Measurements from ENCODE around the gene FAM9A.
"Not testable (repeated sequence)": the region's sequence is repeated elsewhere in the genome, so short reads cannot be mapped to it uniquely, and the experiment has no call there.

FAM9A gene

DNA sequence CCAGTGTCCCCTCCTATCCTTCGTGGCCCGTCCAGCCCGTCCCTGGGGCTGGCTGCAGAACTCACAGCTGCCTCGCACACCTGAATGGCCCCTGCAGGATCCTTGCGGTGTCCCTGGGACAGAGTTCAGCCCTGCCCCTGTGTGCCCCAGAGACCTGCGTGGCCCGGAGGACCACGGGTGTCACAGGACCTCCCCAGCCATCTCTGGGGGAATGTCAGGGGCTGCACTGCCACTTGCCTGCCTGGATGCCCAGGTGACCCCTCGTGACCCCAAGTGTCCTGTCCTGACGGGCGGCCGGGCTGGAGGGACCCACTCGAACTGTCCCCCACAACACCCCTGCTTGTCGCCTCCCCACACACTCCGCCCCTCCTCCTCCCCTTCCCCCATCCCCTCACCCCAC, 832 bp downstream of the FAM9A start:
- not testable (repeated sequence) for DNase-seq

DNA sequence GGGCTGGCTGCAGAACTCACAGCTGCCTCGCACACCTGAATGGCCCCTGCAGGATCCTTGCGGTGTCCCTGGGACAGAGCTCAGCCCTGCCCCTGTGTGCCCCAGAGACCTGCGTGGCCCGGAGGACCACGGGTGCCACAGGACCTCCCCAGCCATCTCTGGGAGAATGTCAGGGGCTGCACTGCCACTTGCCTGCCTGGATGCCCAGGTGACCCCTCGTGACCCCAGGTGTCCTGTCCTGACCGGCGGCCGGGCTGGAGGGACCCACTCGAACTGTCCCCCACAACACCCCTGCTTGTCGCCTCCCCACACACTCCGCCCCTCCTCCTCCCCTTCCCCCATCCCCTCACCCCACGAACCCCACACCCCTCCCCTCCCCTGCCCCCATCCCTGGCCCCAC, 1.9 kb downstream of the FAM9A start:
- DNase-seq: not testable (repeated sequence)

DNA sequence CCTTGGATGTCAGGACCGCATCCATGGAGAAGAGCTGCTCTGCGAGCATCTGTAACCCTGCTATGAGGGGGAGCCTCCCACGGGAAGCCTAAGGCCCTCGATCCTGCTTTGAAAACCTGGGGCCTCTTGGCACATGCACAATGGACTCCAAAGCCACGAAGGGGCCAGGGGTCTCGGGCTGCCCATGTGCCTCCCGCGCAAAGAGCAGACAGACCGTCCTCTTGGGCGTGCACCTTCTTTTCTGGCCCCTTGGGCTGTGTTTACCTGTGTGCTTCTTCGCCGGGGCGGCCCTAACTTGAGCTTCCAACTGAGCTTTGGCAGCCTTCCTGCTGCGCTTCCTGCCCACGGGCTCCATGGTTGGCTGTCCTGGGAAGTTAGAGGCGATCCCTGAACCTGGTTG, 2.5 kb downstream of the FAM9A start:
- not testable (repeated sequence) for DNase-seq

DNA sequence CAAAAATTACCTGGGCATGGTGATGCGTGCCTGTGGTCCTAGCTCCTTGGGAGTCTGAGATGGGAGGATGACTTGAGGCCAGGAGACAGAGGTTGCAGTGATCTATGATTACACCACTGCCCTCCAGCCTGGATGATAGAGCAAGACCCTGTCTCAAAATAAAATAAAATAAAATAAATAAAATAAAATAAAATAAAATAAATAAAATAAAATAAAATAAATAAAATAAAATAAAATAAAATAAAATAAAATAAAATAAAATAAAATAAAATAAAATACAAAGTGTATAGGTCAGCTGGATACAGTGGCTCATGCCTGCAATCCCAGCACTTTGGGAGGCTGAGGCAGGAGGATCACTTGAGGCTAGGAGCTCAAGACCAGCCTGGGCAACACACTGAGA, 14.1 kb downstream of the FAM9A start:
- not testable (repeated sequence) for DNase-seq

DNA sequence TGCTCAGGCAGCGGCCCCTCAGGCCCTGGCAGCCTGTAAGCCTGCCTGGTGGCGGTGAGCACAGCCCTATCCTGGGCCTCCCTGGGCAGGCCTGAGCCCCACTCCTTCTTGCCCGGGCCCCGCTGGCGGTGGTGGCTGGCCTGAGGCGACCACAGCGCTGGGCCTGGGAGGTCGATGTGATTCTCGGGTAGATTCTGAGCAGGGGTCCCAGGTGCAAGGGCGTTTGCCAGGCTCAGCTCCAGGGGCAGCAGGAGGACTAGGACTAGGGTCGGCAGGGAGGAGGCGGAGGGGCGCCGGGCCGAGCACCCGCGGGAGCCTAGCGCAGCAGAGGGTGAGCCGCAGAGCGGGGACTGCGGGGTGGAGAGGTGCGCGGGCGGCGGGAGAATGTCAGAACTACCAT, 17.0 kb downstream of the FAM9A start:
- no peak for DNase-seq

DNA sequence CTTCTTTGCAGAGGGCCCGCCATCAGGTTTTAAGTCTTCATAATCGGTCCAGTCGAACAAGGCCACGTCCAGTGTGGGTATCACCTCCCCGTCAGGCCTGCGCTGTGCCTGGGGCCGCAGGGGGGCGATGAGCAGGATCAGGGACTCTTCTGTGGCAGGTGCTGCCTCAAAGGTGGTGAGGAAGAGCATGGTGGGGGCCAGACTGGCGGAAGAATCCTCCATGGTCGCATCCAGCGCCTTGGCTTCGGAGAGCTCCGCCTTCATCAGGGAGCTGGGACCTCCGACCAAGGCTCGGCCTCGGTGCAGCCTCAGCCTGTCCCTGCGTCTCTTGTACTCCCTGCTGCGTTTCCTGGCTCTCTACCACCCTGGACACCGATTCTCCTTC, 17.5 kb downstream of the FAM9A start:
- DNase-seq: no peak

DNA sequence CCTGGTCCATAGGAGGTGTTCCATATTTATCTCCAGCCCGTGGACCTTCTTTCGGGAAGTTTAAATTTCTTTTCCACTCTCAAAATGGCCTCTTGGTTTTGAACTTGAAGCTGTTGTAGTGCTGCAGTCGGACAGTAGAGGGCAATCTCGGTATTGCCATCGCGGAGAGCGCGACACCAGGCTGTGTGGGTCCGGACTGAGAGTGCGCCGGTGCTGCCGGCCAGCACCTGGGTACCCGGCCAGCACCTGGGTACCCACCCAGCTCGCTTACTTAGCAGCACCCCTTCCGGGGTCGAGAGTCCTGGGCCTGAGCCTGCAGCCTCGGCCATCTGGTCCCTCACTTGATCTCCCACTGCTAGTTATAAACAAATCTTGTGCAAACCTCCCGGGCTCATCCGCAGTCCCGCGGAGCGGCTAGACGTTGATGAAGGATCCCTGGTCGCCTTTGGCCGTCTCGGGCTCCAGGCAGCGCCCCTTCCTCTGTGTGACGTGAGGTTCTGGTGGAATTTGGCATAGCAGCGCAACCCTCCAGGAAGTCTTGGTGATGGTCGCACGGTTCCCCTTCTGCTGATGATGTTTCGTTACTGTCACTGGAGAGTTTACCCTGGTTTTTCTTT, 18.0 kb downstream of the FAM9A start:
- peak; percentile 6 for DNase-seq

DNA sequence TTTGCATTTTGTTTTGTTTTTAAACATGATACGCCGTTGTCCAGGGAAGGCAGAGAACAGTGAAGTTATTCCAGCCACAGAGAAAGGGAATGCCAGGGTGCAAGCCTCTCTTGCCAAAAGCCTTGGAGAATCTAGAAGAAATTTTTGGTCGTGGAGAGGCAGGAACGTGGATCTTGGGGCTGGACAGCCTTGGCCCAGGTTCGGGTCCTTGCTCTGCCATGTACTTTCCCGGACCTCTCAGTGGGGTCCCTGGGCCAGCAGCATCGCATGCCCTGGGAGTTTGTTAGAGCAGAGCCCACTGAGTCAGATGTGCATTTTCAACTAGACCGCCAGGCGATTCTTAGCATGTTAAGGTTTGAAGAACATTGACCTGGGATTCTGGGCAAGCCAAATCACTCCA, 18.6 kb downstream of the FAM9A start:
- no peak for DNase-seq

DNA sequence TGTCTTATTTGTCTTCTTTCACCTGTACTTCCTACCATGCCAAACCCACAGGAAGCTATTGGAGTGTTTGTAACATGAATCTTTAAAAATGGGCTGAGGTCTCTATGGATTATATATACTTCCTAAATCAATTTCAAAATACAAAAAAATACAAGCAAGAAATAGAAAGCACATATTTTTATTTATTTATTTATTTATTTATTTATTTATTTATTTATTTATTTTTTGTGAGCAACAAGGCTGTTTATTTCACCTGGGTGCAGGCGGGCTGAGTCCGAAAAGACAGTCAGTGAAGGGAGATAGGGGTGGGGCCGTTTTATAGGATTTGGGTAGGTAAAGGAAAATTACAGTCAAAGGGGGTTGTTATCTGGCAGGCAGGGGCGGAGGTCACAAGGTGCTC, 19.3 kb downstream of the FAM9A start:
- DNase-seq: not testable (repeated sequence)

DNA sequence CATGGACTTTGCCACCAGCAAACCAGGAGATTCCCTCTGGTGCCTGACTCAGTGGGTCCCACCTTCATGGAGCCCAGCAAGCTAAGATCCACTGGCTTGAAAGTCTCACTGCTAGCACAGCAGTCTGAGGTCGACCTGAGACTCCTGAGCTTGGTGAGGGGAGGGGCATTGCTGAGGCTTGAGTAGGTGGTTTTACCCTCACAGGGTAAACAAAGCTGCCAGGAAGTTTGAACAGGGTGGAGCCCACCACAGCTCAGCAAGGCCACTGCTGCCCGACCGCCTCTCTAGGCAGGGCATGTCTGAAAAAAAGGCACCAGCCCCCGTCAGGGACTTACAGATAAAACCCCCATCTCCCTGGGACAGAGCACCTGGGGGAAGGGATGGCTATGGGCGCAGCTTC, 28.1 kb downstream of the FAM9A start:
- no peak for DNase-seq

DNA sequence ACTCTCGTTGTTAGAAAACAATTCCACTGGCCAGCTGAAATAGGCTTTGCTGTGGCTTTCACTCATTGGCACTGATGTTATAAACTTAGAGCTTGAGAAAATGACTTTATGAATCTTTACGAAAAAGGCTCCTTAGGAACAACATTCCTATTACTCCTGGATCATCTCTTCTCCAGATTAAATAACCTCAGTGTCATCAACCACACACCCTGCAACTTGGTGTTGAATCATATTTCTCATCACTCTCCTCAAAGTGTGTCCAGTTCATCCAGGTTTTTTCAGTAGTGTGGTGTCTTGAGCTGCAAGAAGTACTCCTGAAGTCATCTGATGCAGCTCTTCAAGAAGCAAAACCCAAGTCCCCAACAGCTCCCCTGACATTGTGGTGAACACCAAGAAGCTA, 41.2 kb downstream of the FAM9A start:
- peak; percentile 12 for DNase-seq

DNA sequence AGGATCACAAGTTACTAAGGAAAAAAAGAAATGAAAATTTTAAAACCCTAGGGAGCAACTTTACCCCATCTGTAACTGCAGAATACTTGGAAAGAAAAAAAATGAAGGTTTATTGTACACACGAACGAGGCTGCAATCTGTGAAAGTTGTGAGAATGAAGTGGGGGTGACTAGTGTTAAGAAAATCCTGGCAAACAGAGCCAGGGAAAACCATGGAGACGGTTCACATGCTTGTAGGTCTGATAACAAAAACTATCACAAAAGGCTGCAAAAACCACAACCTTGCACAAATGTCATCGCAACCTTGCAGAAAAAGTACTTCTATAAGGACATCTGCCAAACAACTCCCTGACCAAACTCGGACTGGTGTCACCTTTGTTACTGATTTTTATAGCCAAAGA, 42.5 kb downstream of the FAM9A start:
- DNase-seq: peak; percentile 27

DNA sequence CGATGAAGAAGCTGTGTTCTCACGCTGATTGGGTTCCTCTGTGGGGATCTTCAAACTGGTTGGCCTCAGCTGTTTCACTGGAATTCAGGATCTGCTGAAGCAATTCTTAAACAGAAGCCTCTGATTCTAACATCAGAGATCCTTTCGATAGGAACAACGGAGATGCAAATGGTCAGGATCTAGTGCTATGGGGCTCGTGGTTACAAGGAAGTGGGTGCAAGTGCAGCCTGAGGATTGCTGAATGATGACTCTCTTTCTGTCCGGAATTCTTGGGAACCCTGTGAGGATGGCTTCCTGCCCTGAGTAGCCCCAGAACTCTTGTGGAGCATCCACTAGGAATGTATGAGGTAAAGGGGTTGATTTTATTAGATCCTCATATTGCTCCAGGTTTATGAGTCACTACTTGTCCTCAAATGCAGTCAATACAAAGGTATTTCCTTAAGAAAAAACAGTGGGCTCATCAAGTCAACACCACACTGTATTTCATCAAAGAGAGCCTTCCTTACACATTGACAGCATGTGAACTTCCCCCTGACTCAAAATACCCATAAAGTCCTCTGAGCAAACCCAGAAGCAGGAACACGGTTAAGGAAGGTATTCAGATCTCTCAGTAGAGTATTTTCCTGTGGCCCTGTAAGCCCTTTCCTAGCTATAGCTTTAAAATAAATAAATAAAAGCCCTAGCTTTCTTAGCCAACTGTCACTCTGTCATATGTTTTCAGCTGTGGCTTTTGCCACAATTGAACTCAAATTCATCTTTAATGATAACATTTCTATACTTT, 43.4 kb downstream of the FAM9A start:
- peak; percentile 57 for DNase-seq

DNA sequence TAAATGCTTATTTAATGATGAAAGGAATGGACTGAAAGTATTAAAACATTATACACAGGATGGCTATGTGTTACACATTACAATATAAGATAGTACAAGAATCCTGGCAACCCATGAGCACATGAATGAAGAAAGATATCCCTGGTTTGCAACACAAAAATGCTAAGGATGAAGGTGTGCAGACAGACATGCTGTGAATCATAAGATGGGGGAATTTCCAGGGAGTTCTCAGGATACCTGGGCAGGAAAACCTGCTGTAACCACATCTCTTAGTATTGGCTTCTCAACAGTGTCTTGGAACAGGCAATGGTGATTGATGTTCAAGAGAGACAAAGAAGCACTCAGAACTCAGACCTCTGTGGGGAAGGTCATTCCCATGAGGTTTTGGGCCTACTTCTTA, 45.4 kb downstream of the FAM9A start:
- DNase-seq: no peak

DNA sequence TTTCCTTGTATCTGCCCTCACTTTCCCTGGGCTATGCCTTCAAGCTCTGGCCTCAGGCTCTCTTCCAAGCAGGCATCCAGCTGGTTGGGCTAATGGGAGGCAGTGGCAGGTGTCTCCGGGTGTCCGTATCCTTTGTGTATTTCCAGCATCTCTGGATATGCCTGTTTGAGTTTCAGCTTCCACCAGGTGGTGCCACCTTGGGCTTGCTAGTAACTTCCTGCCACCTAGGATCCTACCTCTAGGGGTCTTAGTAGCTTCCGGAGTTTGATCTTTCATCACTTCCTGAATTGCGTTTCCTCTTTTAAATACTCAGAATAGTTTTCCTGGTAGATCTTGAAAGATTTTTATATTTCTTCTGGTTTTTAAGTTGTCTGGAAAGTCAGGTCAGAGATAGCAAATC, 46.1 kb downstream of the FAM9A start:
- DNase-seq: no peak

DNA sequence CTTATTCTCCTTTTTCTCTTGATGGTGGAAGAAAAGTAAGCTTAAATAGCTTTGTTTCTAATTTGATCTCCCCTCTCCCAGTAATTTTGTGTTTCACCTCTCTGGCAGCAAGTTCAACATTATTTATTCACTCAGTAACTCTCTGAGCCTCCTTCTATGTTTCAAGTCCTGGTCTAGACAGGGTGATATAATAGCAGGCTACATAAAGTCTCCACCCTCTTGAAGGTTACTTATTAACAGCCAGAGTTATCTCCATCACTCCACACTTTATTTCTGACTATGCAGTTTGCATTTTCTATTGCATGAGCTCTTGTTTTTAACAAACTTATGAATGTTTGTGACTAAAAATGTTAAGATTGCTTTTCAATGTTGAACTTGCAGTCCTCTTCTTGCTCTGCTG, 51.5 kb downstream of the FAM9A start:
- no peak for DNase-seq

DNA sequence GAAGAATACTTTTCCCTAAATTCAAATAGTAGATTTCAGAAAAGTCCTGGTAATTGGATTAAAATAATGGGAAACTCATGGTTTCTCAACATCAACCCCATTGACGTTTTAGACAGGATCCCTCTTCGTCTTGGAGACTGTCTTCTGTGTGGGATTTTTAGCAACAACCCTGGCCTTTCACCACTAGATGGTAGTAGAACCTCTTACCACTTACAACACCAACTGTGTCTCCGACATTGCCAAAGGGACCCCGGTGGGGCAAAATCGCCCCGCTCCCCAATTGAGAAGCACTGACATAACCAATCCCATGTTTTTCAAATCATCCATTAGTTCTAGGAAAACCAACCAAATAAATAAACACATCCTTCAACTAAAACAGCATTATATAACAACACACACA, 52.3 kb downstream of the FAM9A start:
- peak; percentile 24 for DNase-seq

DNA sequence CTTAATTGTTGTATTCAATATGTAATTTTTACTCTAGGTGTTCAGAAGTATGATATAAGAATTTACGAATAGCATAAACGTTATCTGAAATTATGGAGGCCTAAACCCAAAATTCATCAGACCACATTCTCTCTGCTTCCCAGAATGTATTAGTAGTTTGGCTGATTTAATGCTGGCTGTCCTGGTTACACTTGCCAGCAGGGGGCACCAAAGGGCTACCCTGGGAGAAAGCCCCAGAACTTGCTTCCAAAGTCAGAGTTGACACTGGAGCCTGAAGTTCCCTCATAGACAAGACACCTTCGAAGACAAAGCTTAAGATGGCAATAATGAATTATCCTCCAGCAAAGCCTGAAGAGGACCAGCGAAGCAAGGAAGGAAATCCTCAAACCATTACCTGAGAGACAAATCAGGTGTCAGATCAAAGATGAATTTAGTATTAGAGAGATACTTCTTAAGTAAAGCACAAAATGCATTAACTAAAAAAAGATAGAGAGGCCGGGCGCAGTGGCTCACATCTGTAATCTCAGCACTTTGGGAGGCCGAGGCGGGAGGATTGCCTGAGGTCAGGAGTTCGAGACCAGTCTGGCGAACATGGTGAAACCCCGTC, 58.0 kb downstream of the FAM9A start:
- peak; percentile 28 for DNase-seq

DNA sequence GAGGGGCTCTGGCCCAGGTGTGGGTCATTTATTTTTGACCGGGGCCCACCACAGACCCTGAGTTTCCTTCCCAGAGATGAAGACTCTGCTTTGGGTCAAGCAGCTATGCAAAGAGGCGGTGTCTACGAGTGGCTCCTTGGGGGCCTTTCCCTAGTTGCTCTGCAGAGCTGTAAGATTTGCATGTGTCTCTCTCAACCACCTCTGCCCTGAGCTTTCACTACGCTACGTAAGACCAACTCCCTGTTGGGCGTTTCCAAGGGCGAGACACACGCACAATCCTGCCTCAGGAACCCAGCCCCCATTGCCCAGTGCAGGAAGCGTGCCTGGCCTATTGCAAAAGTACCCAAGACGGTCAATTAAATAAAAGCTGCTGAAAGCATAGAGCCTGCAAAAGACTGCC, 59.2 kb downstream of the FAM9A start:
- DNase-seq: no peak
